H9 (cell line): ENCODE data around the gene UVRAG. TPM values are rescaled to one million over a fixed set of nuclear protein-coding genes. Genes with fewer than 3 reads are reported as not detected.

Source experiments
- DNase-seq: peaks from one replicate; pipeline ENCODE4 v3.0.0-alpha.2; 2017
- H2AFZ ChIP-seq: one replicate; pipeline ENCODE4 v1.6.1; 2013; ENCODE audit warnings: mild to moderate bottlenecking, low read length, control low read depth, moderate library complexity
- H2AK5ac ChIP-seq: 2 replicates; pipeline ENCODE4 v1.6.1; 2013; ENCODE audit warnings: low read length, control low read depth, mixed read lengths; ENCODE audit not compliant: insufficient read length
- H2BK120ac ChIP-seq: one replicate; pipeline ENCODE4 v1.6.1; 2013; ENCODE audit warnings: low read depth, mild to moderate bottlenecking, low read length, control low read depth, inconsistent platforms; ENCODE audit not compliant: poor library complexity, severe bottlenecking
- H2BK12ac ChIP-seq: 2 replicates; pipeline ENCODE4 v1.6.1; 2013; ENCODE audit warnings: low read length, control low read depth, mixed read lengths, low read depth; ENCODE audit not compliant: insufficient read length
- H2BK15ac ChIP-seq: 2 replicates; pipeline ENCODE4 v1.6.1; 2013; ENCODE audit warnings: low read depth, low read length, control low read depth
- H2BK20ac ChIP-seq: one replicate; pipeline ENCODE4 v1.6.1; 2013; ENCODE audit warnings: low read depth, mild to moderate bottlenecking, low read length, control low read depth, inconsistent platforms; ENCODE audit not compliant: poor library complexity, severe bottlenecking
- H2BK5ac ChIP-seq: 2 replicates; pipeline ENCODE4 v1.6.1; 2013; ENCODE audit warnings: low read length, control low read depth, mixed read lengths; ENCODE audit not compliant: insufficient read length
- H3K14ac ChIP-seq: 2 replicates; pipeline ENCODE4 v1.6.1; 2013; ENCODE audit warnings: low read length, control low read depth; ENCODE audit not compliant: insufficient read depth
- H3K18ac ChIP-seq: 2 replicates; pipeline ENCODE4 v1.6.1; 2013; ENCODE audit warnings: low read depth, mild to moderate bottlenecking, mixed read lengths, low read length, control low read depth; ENCODE audit not compliant: insufficient read length
- H3K23ac ChIP-seq: 2 replicates; pipeline ENCODE4 v1.6.1; 2013; ENCODE audit warnings: low read length, control low read depth, mixed read lengths, low read depth; ENCODE audit not compliant: insufficient read length
- H3K23me2 ChIP-seq: 2 replicates; pipeline ENCODE4 v1.6.1; 2013; ENCODE audit warnings: low read depth, mild to moderate bottlenecking, mixed read lengths, low read length, control low read depth; ENCODE audit not compliant: insufficient read length, poor library complexity, severe bottlenecking
- H3K27ac ChIP-seq: 2 replicates; pipeline ENCODE4 v1.5.1; 2013; ENCODE audit warnings: low read length, control low read depth, mixed read lengths, low read depth; ENCODE audit not compliant: insufficient read length
- H3K27me3 ChIP-seq: 2 replicates; pipeline ENCODE4 v1.6.1; 2013; ENCODE audit warnings: low read length, control low read depth, inconsistent platforms; ENCODE audit not compliant: insufficient read depth
- H3K4ac ChIP-seq: 2 replicates; pipeline ENCODE4 v1.6.1; 2013; ENCODE audit warnings: low read depth, mild to moderate bottlenecking, control low read depth, inconsistent platforms, low read length, moderate library complexity
- H3K4me1 ChIP-seq: 2 replicates; pipeline ENCODE4 v1.6.1; 2013; ENCODE audit warnings: low read length, control low read depth, inconsistent platforms; ENCODE audit not compliant: insufficient read depth
- H3K4me2 ChIP-seq: 2 replicates; pipeline ENCODE4 v1.6.1; 2013; ENCODE audit warnings: low read length, control low read depth, mixed read lengths; ENCODE audit not compliant: insufficient read length, insufficient read depth
- H3K56ac ChIP-seq: 2 replicates; pipeline ENCODE4 v1.6.1; 2013; ENCODE audit warnings: low read depth, mild to moderate bottlenecking, mixed read lengths, low read length, control low read depth; ENCODE audit not compliant: insufficient read length
- H3K79me1 ChIP-seq: 2 replicates; pipeline ENCODE4 v1.6.1; 2013; ENCODE audit warnings: low read depth, mild to moderate bottlenecking, moderate library complexity, low read length, control low read depth, inconsistent platforms; ENCODE audit not compliant: insufficient read depth, poor library complexity, severe bottlenecking
- H3K79me2 ChIP-seq: 2 replicates; pipeline ENCODE4 v1.6.1; 2013; ENCODE audit warnings: low read length, control low read depth, inconsistent platforms; ENCODE audit not compliant: insufficient read depth
- H3K9ac ChIP-seq: 2 replicates; pipeline ENCODE4 v1.6.1; 2013; ENCODE audit warnings: low read length, control low read depth, mixed read lengths; ENCODE audit not compliant: insufficient read length; ENCODE audit errors: extremely low read depth
- H3K9me3 ChIP-seq: one replicate; pipeline ENCODE4 v1.6.1; 2013; ENCODE audit warnings: low read depth, low read length, inconsistent platforms; ENCODE audit not compliant: control insufficient read depth
- H3T11ph ChIP-seq: one replicate; pipeline ENCODE4 v1.6.1; 2013; ENCODE audit warnings: mild to moderate bottlenecking, low read length, control low read depth, inconsistent platforms
- H4K20me1 ChIP-seq: one replicate; pipeline ENCODE4 v1.6.1; 2013; ENCODE audit not compliant: control insufficient read depth, insufficient read length, insufficient read depth
- H4K5ac ChIP-seq: 2 replicates; pipeline ENCODE4 v1.6.1; 2013; ENCODE audit warnings: low read depth, mild to moderate bottlenecking, mixed read lengths, low read length, control low read depth; ENCODE audit not compliant: insufficient read length
- H4K8ac ChIP-seq: replicated peaks from 2 replicates; pipeline ENCODE4 v1.6.1; 2013; ENCODE audit warnings: low read length, control low read depth, mixed read lengths, low read depth; ENCODE audit not compliant: insufficient read length
- H4K91ac ChIP-seq: 2 replicates; pipeline ENCODE4 v1.6.1; 2013; ENCODE audit warnings: low read depth, mild to moderate bottlenecking, moderate library complexity, mixed read lengths, low read length, control low read depth; ENCODE audit not compliant: insufficient read length
- H3K27ac Mint-ChIP-seq, 3 experiments: 2 replicates in 2 of 3; 3 replicates in 1 of 3; pipeline ENCODE4 v1.8.0; 2020 to 2021; ENCODE audit warnings: mixed read lengths in 3 of 3, mild to moderate bottlenecking in 1 of 3, moderate library complexity in 1 of 3
- H3K27me3 Mint-ChIP-seq: 2 replicates; pipeline ENCODE4 v1.8.0; 2021; ENCODE audit warnings: low read depth, mild to moderate bottlenecking, moderate library complexity, mixed read lengths
- H3K36me3 Mint-ChIP-seq, 3 experiments: 2 replicates in 2 of 3; 3 replicates in 1 of 3; pipeline ENCODE4 v1.8.0; 2020 to 2021; ENCODE audit warnings: low read depth in 3 of 3, mixed read lengths in 3 of 3; ENCODE audit not compliant: insufficient read depth in 1 of 3
- H3K4me1 Mint-ChIP-seq, 2 experiments: 2 replicates each; pipeline ENCODE4 v1.8.0; 2020; ENCODE audit warnings: mixed read lengths in 2 of 2
- H3K4me3 Mint-ChIP-seq, 2 experiments: 2 replicates in 1 of 2; 3 replicates in 1 of 2; pipeline ENCODE4 v1.8.0; 2020 to 2021; ENCODE audit warnings: mild to moderate bottlenecking in 2 of 2, mixed read lengths in 2 of 2, moderate library complexity in 1 of 2
- H3K9me3 Mint-ChIP-seq, 2 experiments: 2 replicates in 1 of 2; 3 replicates in 1 of 2; pipeline ENCODE4 v1.8.0; 2020; ENCODE audit warnings: mild to moderate bottlenecking in 2 of 2, mixed read lengths in 2 of 2, moderate library complexity in 1 of 2
- WGBS: extraction: QIAGEN DNeasy Blood & Tissue Kit; methylation state at CpG from one replicate; pipeline ENCODE4 v1.1.7; 2013; ENCODE audit warnings: missing lambda C conversion rate, low lambda C conversion rate, mixed read lengths; ENCODE audit not compliant: insufficient read length; ENCODE audit errors: extremely low coverage; 5-methylcytosine and 5-hydroxymethylcytosine counted together
- total RNA-seq: library from RNA; stranded (reverse); gene quantifications from 2 replicates; pipeline ENCODE4 v1.2.1, GENCODE V29; 2021
- TF ChIP-seq, protein P1 (sequence below): fragments of 200-600 bp; sonication (generic); conservative IDR thresholded peaks from 3 replicates; pipeline ENCODE4 v1.8.0; 2021; ENCODE audit warnings: antibody characterized with exemption, mild to moderate bottlenecking

Gene UVRAG
- total RNA-seq, 1 experiment from 2014 or later: 18.5 TPM

DNA sequence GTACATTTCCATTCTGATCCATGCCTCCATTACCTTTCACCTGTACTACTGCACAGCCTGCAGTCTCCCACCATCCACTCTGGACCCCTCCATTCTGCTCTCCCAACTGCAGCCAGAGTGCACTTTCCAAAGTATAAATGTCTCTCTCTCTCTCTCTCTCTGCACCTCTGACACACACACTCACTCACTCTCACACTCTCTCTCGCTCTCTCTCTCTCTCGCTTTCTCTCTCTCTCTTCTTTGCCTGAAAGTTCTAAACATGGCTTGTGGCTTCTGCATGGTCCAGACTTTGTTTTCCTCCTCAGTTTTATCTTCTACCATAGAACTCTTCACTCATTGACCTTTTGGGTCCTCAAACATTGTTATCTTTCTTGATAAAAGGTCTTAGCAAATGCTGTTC is 314.7 kb downstream of the UVRAG start:
- 100% methylated on average over 2 of the region's 2 CpGs for WGBS
- Histone ChIP-seq H3K56ac (no peak overlapping the region), H4K5ac (no peak overlapping the region), H2AFZ (no peak overlapping the region), H3K9me3 (no peaks in the 10 kb centered on the region), H3K23ac (no peak overlapping the region), H3K27me3 (no peaks in the 10 kb centered on the region), H3K27ac (no peak overlapping the region), H3K4me2 (no peak overlapping the region), H2BK5ac (no peak overlapping the region), H2AK5ac (no peak overlapping the region), H3K79me2 (no peaks in the 10 kb centered on the region), H3K4ac (no peak overlapping the region), H3K23me2 (no peaks in the 10 kb centered on the region), H2BK15ac (no peak overlapping the region), H2BK12ac (no peak overlapping the region), H3T11ph (no peak overlapping the region), H3K4me1 (no peaks in the 10 kb centered on the region), H2BK20ac (no peak overlapping the region), H3K79me1 (no peaks in the 10 kb centered on the region), H4K91ac (no peak overlapping the region), H2BK120ac (no peak overlapping the region), H3K14ac (no peak overlapping the region), H3K18ac (no peak overlapping the region), H3K9ac (no peak overlapping the region), H4K8ac (no peak overlapping the region), H4K20me1 (no peaks in the 10 kb centered on the region)
- no peaks in the 10 kb centered on the region for H3K4me1 Mint-ChIP-seq
- H3K27ac Mint-ChIP-seq: no peak overlapping the region
- DNase-seq: no peak
- H3K36me3 Mint-ChIP-seq: peaks cover 3 to 13% (median 6%) of the 10 kb centered on the region in 3 experiments; a peak in 5 of 7 replicates
- H3K27me3 Mint-ChIP-seq: no peaks in the 10 kb centered on the region
- H3K9me3 Mint-ChIP-seq: no peaks in the 10 kb centered on the region; a peak in 2 of 5 replicates
- H3K4me3 Mint-ChIP-seq: no peak overlapping the region
- TF ChIP-seq, protein P1, sequence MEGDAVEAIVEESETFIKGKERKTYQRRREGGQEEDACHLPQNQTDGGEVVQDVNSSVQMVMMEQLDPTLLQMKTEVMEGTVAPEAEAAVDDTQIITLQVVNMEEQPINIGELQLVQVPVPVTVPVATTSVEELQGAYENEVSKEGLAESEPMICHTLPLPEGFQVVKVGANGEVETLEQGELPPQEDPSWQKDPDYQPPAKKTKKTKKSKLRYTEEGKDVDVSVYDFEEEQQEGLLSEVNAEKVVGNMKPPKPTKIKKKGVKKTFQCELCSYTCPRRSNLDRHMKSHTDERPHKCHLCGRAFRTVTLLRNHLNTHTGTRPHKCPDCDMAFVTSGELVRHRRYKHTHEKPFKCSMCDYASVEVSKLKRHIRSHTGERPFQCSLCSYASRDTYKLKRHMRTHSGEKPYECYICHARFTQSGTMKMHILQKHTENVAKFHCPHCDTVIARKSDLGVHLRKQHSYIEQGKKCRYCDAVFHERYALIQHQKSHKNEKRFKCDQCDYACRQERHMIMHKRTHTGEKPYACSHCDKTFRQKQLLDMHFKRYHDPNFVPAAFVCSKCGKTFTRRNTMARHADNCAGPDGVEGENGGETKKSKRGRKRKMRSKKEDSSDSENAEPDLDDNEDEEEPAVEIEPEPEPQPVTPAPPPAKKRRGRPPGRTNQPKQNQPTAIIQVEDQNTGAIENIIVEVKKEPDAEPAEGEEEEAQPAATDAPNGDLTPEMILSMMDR: no peak
